Activated CD4-positive, alpha-beta memory T cell treated with anti-CD3 and anti-CD28 coated beads, Interleukin-2, amount 10 ng/mL, durations not matched to agents 7 days and 5 days (primary cell): Measurements from ENCODE around the gene SETBP1. TPM values are rescaled to one million over a fixed set of nuclear protein-coding genes. Genes with fewer than 3 reads are reported as not detected.

Source experiments
- CTCF ChIA-PET: fragments of 350-600 bp; sonication (Branson Sonifier 250); formaldehyde crosslinking; loops from one replicate; lab custom pipeline; 2021; ENCODE audit warnings: antibody characterized with exemption, inconsistent platforms; lab: Charles Lee
- POLR2A ChIA-PET: fragments of 350-600 bp; sonication (Branson Sonifier 250); formaldehyde crosslinking; loops from one replicate; lab custom pipeline; 2021; ENCODE audit warnings: antibody characterized with exemption; lab: Charles Lee
- DNase-seq: peaks from one replicate; pipeline ENCODE4 v3.0.0-alpha.2; 2020
- H3K27ac Mint-ChIP-seq: one replicate; pipeline ENCODE4 v1.8.0; 2021; ENCODE audit warnings: mild to moderate bottlenecking, mixed read lengths
- H3K27me3 Mint-ChIP-seq: one replicate; pipeline ENCODE4 v1.8.0; 2021; ENCODE audit warnings: mixed read lengths
- H3K36me3 Mint-ChIP-seq: one replicate; pipeline ENCODE4 v1.8.0; 2021; ENCODE audit warnings: low read depth, mixed read lengths
- H3K4me1 Mint-ChIP-seq: one replicate; pipeline ENCODE4 v1.8.0; 2021; ENCODE audit warnings: mixed read lengths
- H3K4me3 Mint-ChIP-seq: one replicate; pipeline ENCODE4 v1.8.0; 2021; ENCODE audit warnings: mild to moderate bottlenecking, mixed read lengths
- H3K9me3 Mint-ChIP-seq: one replicate; pipeline ENCODE4 v1.8.0; 2021; ENCODE audit warnings: mixed read lengths
- total RNA-seq, 2 experiments: library from RNA; stranded (reverse); gene quantifications; one replicate each; pipeline ENCODE4 v1.2.3, GENCODE V29; 2021

SETBP1 gene
- total RNA-seq, 2 experiments from 2014 or later = 15.8 to 18.2 TPM

- Mint-ChIP-seq H3K9me3 (no peaks in the 10 kb centered on the region), H3K27me3 (peaks cover 31% of the 10 kb centered on the region)
- CTCF ChIA-PET = interaction anchor here (0.8 to 1.4 kb wide), 3 partner anchors 37 to 531 kb away, joined by 3 read pairs; no protein-coding TSS in a partner anchor
Observed at GRCh38 chr18:44682201-44682870, 1.6 kb downstream of the SETBP1 start.

GRCh38 chr18:44682871-44683221 lies 2.2 kb downstream of the SETBP1 start:
- Mint-ChIP-seq H3K36me3 (no peaks in the 10 kb centered on the region), H3K9me3 (no peaks in the 10 kb centered on the region), H3K4me1 (peaks cover 20% of the 10 kb centered on the region), H3K27me3 (peaks cover 30% of the 10 kb centered on the region), H3K4me3 (no peak overlapping the region), H3K27ac (no peak overlapping the region)
- ChIA-PET POLR2A (no interaction called here), CTCF (interaction anchor here (0.8 to 1.4 kb wide), 3 partner anchors 37 to 530 kb away, joined by 3 read pairs; no protein-coding TSS in a partner anchor)
- DNase-seq = no peak

More at GRCh38 chr18:44682201-44682870, 1.6 kb downstream of the SETBP1 start:
- DNase-seq = no peak
- no peaks in the 10 kb centered on the region for H3K36me3 Mint-ChIP-seq
- no peak overlapping the region for H3K27ac Mint-ChIP-seq
- POLR2A ChIA-PET = no interaction called here
- H3K4me1 Mint-ChIP-seq = peaks cover 23% of the 10 kb centered on the region
- H3K4me3 Mint-ChIP-seq = no peak overlapping the region

GRCh38 chr18:44683556-44683955 lies 2.9 kb downstream of the SETBP1 start:
- H3K27me3 Mint-ChIP-seq = peaks cover 25% of the 10 kb centered on the region
- no peak overlapping the region for H3K27ac Mint-ChIP-seq
- DNase-seq = no peak
- CTCF ChIA-PET = no interaction called here
- H3K4me3 Mint-ChIP-seq = no peak overlapping the region
- no peaks in the 10 kb centered on the region for H3K36me3 Mint-ChIP-seq
- H3K4me1 Mint-ChIP-seq = peaks cover 13% of the 10 kb centered on the region
- POLR2A ChIA-PET = interaction anchor here (1.3 kb wide), 1 partner anchor 67 kb away, joined by 3 read pairs; no protein-coding TSS in a partner anchor
- H3K9me3 Mint-ChIP-seq = no peaks in the 10 kb centered on the region

GRCh38 chr18:44685296-44685695 lies 4.6 kb downstream of the SETBP1 start:
- ChIA-PET POLR2A (interaction anchor here (0.6 kb wide), 1 partner anchor 37 kb away, joined by 3 read pairs; no protein-coding TSS in a partner anchor), CTCF (interaction anchor here (1.2 to 1.3 kb wide), 2 partner anchors 9 to 144 kb away, joined by 3 to 4 read pairs; no protein-coding TSS in a partner anchor)
- H3K9me3 Mint-ChIP-seq = peaks cover 2% of the 10 kb centered on the region
- H3K4me3 Mint-ChIP-seq = no peak overlapping the region
- no peak for DNase-seq
- peaks cover 40% of the 10 kb centered on the region for H3K27me3 Mint-ChIP-seq
- no peak overlapping the region for H3K27ac Mint-ChIP-seq
- peaks cover 4% of the 10 kb centered on the region for H3K36me3 Mint-ChIP-seq
- H3K4me1 Mint-ChIP-seq = peaks cover 12% of the 10 kb centered on the region

- Mint-ChIP-seq H3K27ac (no peak overlapping the region), H3K9me3 (peaks cover 2% of the 10 kb centered on the region), H3K4me3 (no peak overlapping the region), H3K36me3 (peaks cover 6% of the 10 kb centered on the region), H3K4me1 (peaks cover 12% of the 10 kb centered on the region), H3K27me3 (peaks cover 39% of the 10 kb centered on the region)
- ChIA-PET CTCF (interaction anchor here (2.4 kb wide), 1 partner anchor 16 kb away, joined by 8 read pairs; no protein-coding TSS in a partner anchor), POLR2A (no interaction called here)
- DNase-seq = no peak
Observed at GRCh38 chr18:44686156-44686555, 5.5 kb downstream of the SETBP1 start.

- POLR2A ChIA-PET = no interaction called here
- peaks cover 2% of the 10 kb centered on the region for H3K9me3 Mint-ChIP-seq
- H3K27ac Mint-ChIP-seq = no peak overlapping the region
- no peak overlapping the region for H3K4me3 Mint-ChIP-seq
- DNase-seq = no peak
- H3K36me3 Mint-ChIP-seq = peaks cover 14% of the 10 kb centered on the region
- CTCF ChIA-PET = interaction anchor here (1.7 to 2.4 kb wide), 2 partner anchors 9 to 15 kb away, joined by 8 read pairs; no protein-coding TSS in a partner anchor
- H3K4me1 Mint-ChIP-seq = peaks cover 12% of the 10 kb centered on the region
- peaks cover 41% of the 10 kb centered on the region for H3K27me3 Mint-ChIP-seq
Observed at GRCh38 chr18:44687421-44687820, 6.7 kb downstream of the SETBP1 start.

- ChIA-PET CTCF (no interaction called here), POLR2A (interaction anchor here (1.0 kb wide), 1 partner anchor 9 kb away, joined by 3 read pairs; the partner anchor contains the start of gene SETBP1)
- Mint-ChIP-seq H3K4me1 (peaks cover 8% of the 10 kb centered on the region), H3K9me3 (peaks cover 5% of the 10 kb centered on the region), H3K36me3 (peaks cover 24% of the 10 kb centered on the region), H3K4me3 (no peak overlapping the region), H3K27ac (no peak overlapping the region), H3K27me3 (peaks cover 41% of the 10 kb centered on the region)
- no peak for DNase-seq
Observed at GRCh38 chr18:44689736-44690135, 9.0 kb downstream of the SETBP1 start.

GRCh38 chr18:44691148-44691925 lies 10.6 kb downstream of the SETBP1 start:
- POLR2A ChIA-PET = interaction anchor here (1.3 kb wide), 1 partner anchor 13 kb away, joined by 4 read pairs; no protein-coding TSS in a partner anchor
- Mint-ChIP-seq H3K4me3 (no peak overlapping the region), H3K27ac (no peak overlapping the region), H3K36me3 (peaks cover 27% of the 10 kb centered on the region), H3K27me3 (peaks cover 47% of the 10 kb centered on the region), H3K9me3 (peaks cover 5% of the 10 kb centered on the region), H3K4me1 (peaks cover 7% of the 10 kb centered on the region)
- CTCF ChIA-PET = no interaction called here
- no peak for DNase-seq

GRCh38 chr18:44693030-44693784 lies 12.5 kb downstream of the SETBP1 start:
- ChIA-PET POLR2A (interaction anchor here (1.6 kb wide), 1 partner anchor 32 kb away, joined by 4 read pairs; no protein-coding TSS in a partner anchor), CTCF (interaction anchor here (0.9 kb wide), 1 partner anchor 14 kb away, joined by 3 read pairs; no protein-coding TSS in a partner anchor)
- Mint-ChIP-seq H3K4me1 (peaks cover 5% of the 10 kb centered on the region), H3K27ac (no peak overlapping the region), H3K36me3 (peaks cover 27% of the 10 kb centered on the region), H3K9me3 (peaks cover 5% of the 10 kb centered on the region), H3K4me3 (no peak overlapping the region), H3K27me3 (peaks cover 44% of the 10 kb centered on the region)
- no peak for DNase-seq

- H3K4me1 Mint-ChIP-seq = peaks cover 11% of the 10 kb centered on the region
- H3K36me3 Mint-ChIP-seq = peaks cover 23% of the 10 kb centered on the region
- ChIA-PET POLR2A (no interaction called here), CTCF (interaction anchor here (1.5 kb wide), 1 partner anchor 17 kb away, joined by 4 read pairs; no protein-coding TSS in a partner anchor)
- H3K9me3 Mint-ChIP-seq = peaks cover 3% of the 10 kb centered on the region
- peaks cover 39% of the 10 kb centered on the region for H3K27me3 Mint-ChIP-seq
- no peak overlapping the region for H3K27ac Mint-ChIP-seq
- no peak overlapping the region for H3K4me3 Mint-ChIP-seq
- DNase-seq = no peak
Observed at GRCh38 chr18:44695503-44695902, 14.8 kb downstream of the SETBP1 start.

GRCh38 chr18:44696892-44697291 lies 16.2 kb downstream of the SETBP1 start:
- Mint-ChIP-seq H3K4me1 (peaks cover 15% of the 10 kb centered on the region), H3K4me3 (no peak overlapping the region), H3K9me3 (peaks cover 3% of the 10 kb centered on the region), H3K27me3 (peaks cover 36% of the 10 kb centered on the region), H3K27ac (no peak overlapping the region), H3K36me3 (peaks cover 18% of the 10 kb centered on the region)
- POLR2A ChIA-PET = no interaction called here
- CTCF ChIA-PET = no interaction called here
- DNase-seq = no peak

GRCh38 chr18:44697315-44697714 lies 16.6 kb downstream of the SETBP1 start:
- peaks cover 3% of the 10 kb centered on the region for H3K9me3 Mint-ChIP-seq
- peaks cover 21% of the 10 kb centered on the region for H3K36me3 Mint-ChIP-seq
- H3K27me3 Mint-ChIP-seq = peaks cover 35% of the 10 kb centered on the region
- H3K4me3 Mint-ChIP-seq = no peak overlapping the region
- no peak for DNase-seq
- H3K27ac Mint-ChIP-seq = no peak overlapping the region
- H3K4me1 Mint-ChIP-seq = peaks cover 15% of the 10 kb centered on the region
- ChIA-PET CTCF (no interaction called here), POLR2A (no interaction called here)
